ENCODE data around the gene MICA. TPM values are rescaled to one million over a fixed set of nuclear protein-coding genes. Genes with fewer than 3 reads are reported as not detected.

The MICA gene
- total and polyA plus RNA-seq, 9 of the 15 experiments (the other 6 are each of a cell fraction or from before 2014, with no cell fraction given), result 11.8 to 24.6 (median 16.7) TPM

DNA sequence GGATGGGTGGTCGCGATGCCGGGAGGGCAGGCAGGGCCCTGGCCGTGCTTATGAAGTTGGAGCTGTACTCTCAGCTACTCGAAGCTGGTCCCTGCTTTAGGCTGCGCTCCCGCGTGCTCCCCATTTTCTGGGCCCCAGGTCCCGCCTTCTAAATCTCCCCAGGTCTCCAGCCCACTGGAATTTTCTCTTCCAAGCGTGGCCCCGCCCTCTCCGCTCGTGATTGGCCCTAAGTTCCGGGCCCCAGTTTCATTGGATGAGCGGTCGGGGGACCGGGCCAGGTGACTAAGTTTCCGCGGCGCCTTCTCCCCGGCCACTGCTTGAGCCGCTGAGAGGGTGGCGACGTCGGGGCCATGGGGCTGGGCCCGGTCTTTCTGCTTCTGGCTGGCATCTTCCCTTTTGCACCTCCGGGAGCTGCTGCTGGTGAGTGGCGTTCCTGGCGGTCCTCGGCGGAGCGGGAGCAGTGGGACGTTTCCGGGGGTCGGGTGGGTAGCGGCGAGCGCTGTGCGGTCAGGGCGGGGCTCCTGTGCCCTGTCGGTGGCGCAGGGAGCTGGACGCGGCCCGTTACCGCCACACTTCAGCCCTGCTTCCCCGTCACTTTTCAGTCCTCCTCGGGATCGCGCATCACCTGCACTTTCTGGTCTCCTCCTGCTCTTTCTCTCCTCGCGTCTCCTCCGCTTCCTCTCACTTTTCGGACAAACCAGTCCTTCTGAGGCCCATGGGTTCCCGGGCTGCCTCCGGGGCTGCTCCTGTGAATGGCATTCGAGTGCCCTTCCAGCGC is at the start of gene MICA (continued):
- TF ChIP-seq, protein P1, sequence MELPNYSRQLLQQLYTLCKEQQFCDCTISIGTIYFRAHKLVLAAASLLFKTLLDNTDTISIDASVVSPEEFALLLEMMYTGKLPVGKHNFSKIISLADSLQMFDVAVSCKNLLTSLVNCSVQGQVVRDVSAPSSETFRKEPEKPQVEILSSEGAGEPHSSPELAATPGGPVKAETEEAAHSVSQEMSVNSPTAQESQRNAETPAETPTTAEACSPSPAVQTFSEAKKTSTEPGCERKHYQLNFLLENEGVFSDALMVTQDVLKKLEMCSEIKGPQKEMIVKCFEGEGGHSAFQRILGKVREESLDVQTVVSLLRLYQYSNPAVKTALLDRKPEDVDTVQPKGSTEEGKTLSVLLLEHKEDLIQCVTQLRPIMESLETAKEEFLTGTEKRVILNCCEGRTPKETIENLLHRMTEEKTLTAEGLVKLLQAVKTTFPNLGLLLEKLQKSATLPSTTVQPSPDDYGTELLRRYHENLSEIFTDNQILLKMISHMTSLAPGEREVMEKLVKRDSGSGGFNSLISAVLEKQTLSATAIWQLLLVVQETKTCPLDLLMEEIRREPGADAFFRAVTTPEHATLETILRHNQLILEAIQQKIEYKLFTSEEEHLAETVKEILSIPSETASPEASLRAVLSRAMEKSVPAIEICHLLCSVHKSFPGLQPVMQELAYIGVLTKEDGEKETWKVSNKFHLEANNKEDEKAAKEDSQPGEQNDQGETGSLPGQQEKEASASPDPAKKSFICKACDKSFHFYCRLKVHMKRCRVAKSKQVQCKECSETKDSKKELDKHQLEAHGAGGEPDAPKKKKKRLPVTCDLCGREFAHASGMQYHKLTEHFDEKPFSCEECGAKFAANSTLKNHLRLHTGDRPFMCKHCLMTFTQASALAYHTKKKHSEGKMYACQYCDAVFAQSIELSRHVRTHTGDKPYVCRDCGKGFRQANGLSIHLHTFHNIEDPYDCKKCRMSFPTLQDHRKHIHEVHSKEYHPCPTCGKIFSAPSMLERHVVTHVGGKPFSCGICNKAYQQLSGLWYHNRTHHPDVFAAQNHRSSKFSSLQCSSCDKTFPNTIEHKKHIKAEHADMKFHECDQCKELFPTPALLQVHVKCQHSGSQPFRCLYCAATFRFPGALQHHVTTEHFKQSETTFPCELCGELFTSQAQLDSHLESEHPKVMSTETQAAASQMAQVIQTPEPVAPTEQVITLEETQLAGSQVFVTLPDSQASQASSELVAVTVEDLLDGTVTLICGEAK (IDR thresholded peaks at IDR 0.05), result peak; percentile 68; the same call in 1 of the 2 replicates
- TF ChIP-seq, protein P1 (CRISPR knock-in tag; IDR thresholded peaks at IDR 0.05), result no peak
- peak; percentile 74 for TF ChIP-seq NFYB (IDR thresholded peaks at IDR 0.05; ENCODE audit: extremely low read depth, insufficient read length)
- TF ChIP-seq, protein P2, sequence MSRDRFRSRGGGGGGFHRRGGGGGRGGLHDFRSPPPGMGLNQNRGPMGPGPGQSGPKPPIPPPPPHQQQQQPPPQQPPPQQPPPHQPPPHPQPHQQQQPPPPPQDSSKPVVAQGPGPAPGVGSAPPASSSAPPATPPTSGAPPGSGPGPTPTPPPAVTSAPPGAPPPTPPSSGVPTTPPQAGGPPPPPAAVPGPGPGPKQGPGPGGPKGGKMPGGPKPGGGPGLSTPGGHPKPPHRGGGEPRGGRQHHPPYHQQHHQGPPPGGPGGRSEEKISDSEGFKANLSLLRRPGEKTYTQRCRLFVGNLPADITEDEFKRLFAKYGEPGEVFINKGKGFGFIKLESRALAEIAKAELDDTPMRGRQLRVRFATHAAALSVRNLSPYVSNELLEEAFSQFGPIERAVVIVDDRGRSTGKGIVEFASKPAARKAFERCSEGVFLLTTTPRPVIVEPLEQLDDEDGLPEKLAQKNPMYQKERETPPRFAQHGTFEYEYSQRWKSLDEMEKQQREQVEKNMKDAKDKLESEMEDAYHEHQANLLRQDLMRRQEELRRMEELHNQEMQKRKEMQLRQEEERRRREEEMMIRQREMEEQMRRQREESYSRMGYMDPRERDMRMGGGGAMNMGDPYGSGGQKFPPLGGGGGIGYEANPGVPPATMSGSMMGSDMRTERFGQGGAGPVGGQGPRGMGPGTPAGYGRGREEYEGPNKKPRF (IDR thresholded peaks at IDR 0.05; ENCODE audit: low read depth, low read length), result no peak
- TF ChIP-seq TEAD4 (IDR thresholded peaks at IDR 0.05; ENCODE audit: low read length), result no peak
- no peak for TF ChIP-seq TEAD4 (CRISPR knock-in tag; IDR thresholded peaks at IDR 0.05; ENCODE audit: borderline replicate concordance)
- TF ChIP-seq, protein P3, sequence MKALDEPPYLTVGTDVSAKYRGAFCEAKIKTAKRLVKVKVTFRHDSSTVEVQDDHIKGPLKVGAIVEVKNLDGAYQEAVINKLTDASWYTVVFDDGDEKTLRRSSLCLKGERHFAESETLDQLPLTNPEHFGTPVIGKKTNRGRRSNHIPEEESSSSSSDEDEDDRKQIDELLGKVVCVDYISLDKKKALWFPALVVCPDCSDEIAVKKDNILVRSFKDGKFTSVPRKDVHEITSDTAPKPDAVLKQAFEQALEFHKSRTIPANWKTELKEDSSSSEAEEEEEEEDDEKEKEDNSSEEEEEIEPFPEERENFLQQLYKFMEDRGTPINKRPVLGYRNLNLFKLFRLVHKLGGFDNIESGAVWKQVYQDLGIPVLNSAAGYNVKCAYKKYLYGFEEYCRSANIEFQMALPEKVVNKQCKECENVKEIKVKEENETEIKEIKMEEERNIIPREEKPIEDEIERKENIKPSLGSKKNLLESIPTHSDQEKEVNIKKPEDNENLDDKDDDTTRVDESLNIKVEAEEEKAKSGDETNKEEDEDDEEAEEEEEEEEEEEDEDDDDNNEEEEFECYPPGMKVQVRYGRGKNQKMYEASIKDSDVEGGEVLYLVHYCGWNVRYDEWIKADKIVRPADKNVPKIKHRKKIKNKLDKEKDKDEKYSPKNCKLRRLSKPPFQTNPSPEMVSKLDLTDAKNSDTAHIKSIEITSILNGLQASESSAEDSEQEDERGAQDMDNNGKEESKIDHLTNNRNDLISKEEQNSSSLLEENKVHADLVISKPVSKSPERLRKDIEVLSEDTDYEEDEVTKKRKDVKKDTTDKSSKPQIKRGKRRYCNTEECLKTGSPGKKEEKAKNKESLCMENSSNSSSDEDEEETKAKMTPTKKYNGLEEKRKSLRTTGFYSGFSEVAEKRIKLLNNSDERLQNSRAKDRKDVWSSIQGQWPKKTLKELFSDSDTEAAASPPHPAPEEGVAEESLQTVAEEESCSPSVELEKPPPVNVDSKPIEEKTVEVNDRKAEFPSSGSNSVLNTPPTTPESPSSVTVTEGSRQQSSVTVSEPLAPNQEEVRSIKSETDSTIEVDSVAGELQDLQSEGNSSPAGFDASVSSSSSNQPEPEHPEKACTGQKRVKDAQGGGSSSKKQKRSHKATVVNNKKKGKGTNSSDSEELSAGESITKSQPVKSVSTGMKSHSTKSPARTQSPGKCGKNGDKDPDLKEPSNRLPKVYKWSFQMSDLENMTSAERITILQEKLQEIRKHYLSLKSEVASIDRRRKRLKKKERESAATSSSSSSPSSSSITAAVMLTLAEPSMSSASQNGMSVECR (CRISPR knock-in tag; IDR thresholded peaks at IDR 0.05), result peak; percentile 54; the same call in 1 of the 2 replicates
- TF ChIP-seq BRF1 (IDR thresholded peaks at IDR 0.05; ENCODE audit: borderline replicate concordance, extremely low read depth, insufficient read length), result no peak
- no peak for TF ChIP-seq ARNT (IDR thresholded peaks at IDR 0.05)
- TF ChIP-seq JUNB (CRISPR knock-in tag; conservative IDR thresholded peaks at IDR 0.05), result no peak
- peak; percentile 74 for TF ChIP-seq ZFX (CRISPR knock-in tag; IDR thresholded peaks at IDR 0.05)
